ENCODE data around the gene SYT7.
A peak's percentile ranks its signal among the peaks of the same experiment; 100 is the strongest.
"Not testable (repeated sequence)": the region's sequence is repeated elsewhere in the genome, so short reads cannot be mapped to it uniquely, and the experiment has no call there.

Gene SYT7

GRCh38 chr11:61581030-61581928 lies at the start of gene SYT7:
TSS of gene SYT7 (minus strand) at chr11:61581076. CDS start at chr11:61580820, 256 bp downstream.
- peak; percentile 74 for DNase-seq

- DNase-seq = no peak
Observed at GRCh38 chr11:61630089-61630488, 49.2 kb upstream of the SYT7 start.

GRCh38 chr11:61629082-61629833 lies 48.4 kb upstream of the SYT7 start:
- DNase-seq = no peak

GRCh38 chr11:61628662-61628970 lies 47.7 kb upstream of the SYT7 start:
- no peak for DNase-seq

- DNase-seq = no peak
Observed at GRCh38 chr11:61627850-61628661, 47.2 kb upstream of the SYT7 start.

- DNase-seq = no peak
Observed at GRCh38 chr11:61626580-61627380, 45.9 kb upstream of the SYT7 start.

- no peak for DNase-seq
Observed at GRCh38 chr11:61625525-61625924, 44.6 kb upstream of the SYT7 start.

- DNase-seq = no peak
Observed at GRCh38 chr11:61621917-61622585, 41.2 kb upstream of the SYT7 start.

- DNase-seq = no peak
Observed at GRCh38 chr11:61619471-61620226, 38.8 kb upstream of the SYT7 start.

GRCh38 chr11:61618978-61619377 lies 38.1 kb upstream of the SYT7 start:
- no peak for DNase-seq

- DNase-seq = no peak
Observed at GRCh38 chr11:61617515-61617914, 36.6 kb upstream of the SYT7 start.

GRCh38 chr11:61616434-61616833 lies 35.6 kb upstream of the SYT7 start:
- DNase-seq = no peak

- DNase-seq = not testable (repeated sequence)
Observed at GRCh38 chr11:61614782-61615181, 33.9 kb upstream of the SYT7 start.

- DNase-seq = no peak
Observed at GRCh38 chr11:61613870-61614269, 33.0 kb upstream of the SYT7 start.

- DNase-seq = no peak
Observed at GRCh38 chr11:61613051-61613450, 32.2 kb upstream of the SYT7 start.

- no peak for DNase-seq
Observed at GRCh38 chr11:61611309-61611708, 30.4 kb upstream of the SYT7 start.

- no peak for DNase-seq
Observed at GRCh38 chr11:61610905-61611304, 30.0 kb upstream of the SYT7 start.

- no peak for DNase-seq
Observed at GRCh38 chr11:61609980-61610366, 29.1 kb upstream of the SYT7 start.

GRCh38 chr11:61609000-61609979 lies 28.4 kb upstream of the SYT7 start:
- no peak for DNase-seq
